Thymus (tissue), 14 donors: Measurements from ENCODE around the gene CTRB2. TPM values are rescaled to one million over a fixed set of nuclear protein-coding genes. Genes with fewer than 3 reads are reported as not detected.
A peak's percentile ranks its signal among the peaks of the same experiment; 100 is the strongest.

ENCODE experiments used
- DNase-seq, 9 donors: peaks; one replicate each; pipeline ENCODE4 v3.0.0-alpha.2; 2013; ENCODE audit warnings: low spot score in 9 of 9, low read depth in 6 of 9, missing footprints in 1 of 9
- H3K27ac ChIP-seq, 2 donors: one replicate each; pipeline ENCODE4 v1.5.1; 2013; ENCODE audit warnings: control low read depth in 1 of 2, low read depth in 1 of 2, low read length in 1 of 2, mild to moderate bottlenecking in 1 of 2, moderate library complexity in 1 of 2
- H3K27me3 ChIP-seq, 2 donors: one replicate each; pipeline ENCODE4 v1.5.1; 2013; ENCODE audit warnings: low read length in 1 of 2; ENCODE audit not compliant: control insufficient read depth in 2 of 2, insufficient read depth in 1 of 2
- H3K36me3 ChIP-seq, 2 donors: one replicate each; pipeline ENCODE4 v1.5.1; 2013; ENCODE audit warnings: low read length in 1 of 2, mild to moderate bottlenecking in 1 of 2, moderate library complexity in 1 of 2; ENCODE audit not compliant: control insufficient read depth in 2 of 2, insufficient read depth in 2 of 2
- H3K4me1 ChIP-seq, 2 donors: one replicate each; pipeline ENCODE4 v1.5.1; 2013; ENCODE audit warnings: low read length in 2 of 2; ENCODE audit not compliant: control insufficient read depth in 2 of 2, insufficient read depth in 2 of 2
- H3K4me3 ChIP-seq, 2 donors: one replicate each; pipeline ENCODE4 v1.5.1; 2013; ENCODE audit warnings: low read length in 2 of 2, control low read depth in 1 of 2, mild to moderate bottlenecking in 1 of 2
- H3K9me3 ChIP-seq, 2 donors: one replicate each; pipeline ENCODE4 v1.5.1; 2013; ENCODE audit warnings: low read length in 1 of 2, mild to moderate bottlenecking in 1 of 2; ENCODE audit not compliant: control insufficient read depth in 2 of 2, insufficient read depth in 1 of 2
- WGBS: extraction: QIAGEN DNeasy Blood & Tissue Kit; methylation state at CpG from one replicate; pipeline ENCODE4 v1.1.7; 2013; 5-methylcytosine and 5-hydroxymethylcytosine counted together
- long read RNA-seq, 10 donors: transcript quantifications; one replicate each; lab custom pipeline, GENCODE V29; 2026
- polyA plus RNA-seq: library from polyadenylated mRNA; stranded (reverse); fragments of 200-250 nt; gene quantifications from one replicate; pipeline ENCODE4 v1.2.3, GENCODE V29; 2013
- total RNA-seq: library from RNA; stranded (reverse); fragments of 120-200 nt; gene quantifications from one replicate; pipeline ENCODE4 v1.2.4, GENCODE V29; 2013
- donor health status: healthy.

Gene CTRB2
- total RNA-seq (not detected), polyA plus RNA-seq (0.59 TPM)
- long read RNA-seq, donor 1: 0 reads
- long read RNA-seq, donor 2: 0 reads
- long read RNA-seq, donor 3: 0 reads
- long read RNA-seq, donor 4: 0 reads
- long read RNA-seq, donor 5: 0 reads
- long read RNA-seq, donor 6: 0 reads
- long read RNA-seq, donor 7, partial matches to known transcripts: 0 of 1 reads
- long read RNA-seq, donor 7, other reads (novel, unspliced or antisense): 0 of 1 reads
- long read RNA-seq, donor 8: 0 reads
- long read RNA-seq, donor 9: 0 reads
- long read RNA-seq, donor 10: 0 reads

DNA sequence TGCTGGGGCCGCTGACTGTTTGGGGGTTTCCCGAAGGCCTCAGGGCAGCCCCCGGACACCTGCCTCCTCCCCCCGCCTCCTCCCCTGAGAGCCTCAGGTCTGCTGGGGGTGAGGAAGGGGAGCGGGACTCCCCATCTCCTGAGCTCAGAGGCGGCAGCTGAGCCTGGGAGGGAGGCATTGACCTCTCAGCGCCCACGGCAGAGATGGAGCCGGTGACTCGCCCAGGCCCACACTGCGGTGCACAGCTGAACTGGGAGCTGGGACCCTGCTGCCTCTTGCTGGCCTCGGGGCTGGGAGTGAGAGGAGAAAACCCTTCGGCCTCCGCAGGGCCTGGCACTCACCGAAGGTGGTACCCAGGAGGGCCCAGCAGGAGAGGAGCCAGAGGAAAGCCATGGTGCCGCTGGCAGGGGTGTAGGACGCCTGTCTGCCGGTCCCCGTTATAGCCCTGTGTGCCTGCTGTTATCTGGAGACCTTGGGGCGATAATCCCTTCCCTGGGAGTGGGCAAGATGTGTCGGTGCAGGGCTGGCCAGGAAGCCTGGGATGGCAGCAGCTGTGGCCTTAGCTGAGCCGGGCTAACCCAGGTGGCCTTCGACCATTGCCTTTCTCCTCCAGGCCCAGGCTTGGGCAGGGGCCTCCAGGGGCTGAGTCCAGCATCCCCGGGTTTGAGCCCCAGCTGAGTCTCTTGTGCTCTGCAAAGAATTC is at the start of gene CTRB2:
TSS of gene CTRB2 (minus strand) at position 413 of the 703 bp plus-strand sequence. CDS start at position 393, 20 bp downstream.
- Histone ChIP-seq H3K36me3 (no peaks in the 10 kb centered on the region), H3K4me3 (no peak within 1 kb of the TSS), H3K27ac (no peak within 1 kb of the TSS), H3K27me3 (no peaks in the 10 kb centered on the region), H3K9me3 (no peaks in the 10 kb centered on the region), H3K4me1 (peaks cover 0 to 4% of the 10 kb centered on the region in 2 donors)
- DNase-seq: no peak
- 94% methylated on average over 24 of the region's 24 CpGs for WGBS

DNA sequence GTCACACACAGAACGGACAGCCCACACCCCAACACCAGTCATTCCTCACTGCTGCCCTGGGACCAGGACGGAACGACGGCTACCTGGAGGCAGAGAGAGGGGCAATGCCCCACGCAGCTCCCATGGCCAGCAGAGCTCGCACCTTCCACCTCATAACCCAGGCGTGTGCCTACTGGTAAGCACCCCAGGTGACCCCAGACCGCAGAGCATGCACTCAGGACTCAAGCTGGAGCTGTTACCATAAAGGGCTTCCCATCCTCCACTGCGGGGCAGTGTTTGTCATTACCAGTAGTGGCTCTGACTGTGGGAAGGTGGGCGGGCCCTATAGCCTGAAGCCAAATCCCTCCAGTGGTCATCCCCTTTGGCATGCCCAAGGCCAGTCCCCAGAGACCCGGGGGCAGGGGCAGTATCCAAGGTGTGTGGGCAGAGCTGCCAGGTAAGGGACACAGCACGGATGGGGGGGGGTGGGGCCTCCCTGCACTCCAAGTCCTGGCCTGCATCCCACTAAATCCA is 49.2 kb upstream of the CTRB2 start:
- no peak overlapping the region for H3K4me3 ChIP-seq
- peaks cover 3 to 13% of the 10 kb centered on the region in 2 donors for H3K4me1 ChIP-seq
- H3K27me3 ChIP-seq: peaks cover 46 to 78% of the 10 kb centered on the region in 2 donors

DNA sequence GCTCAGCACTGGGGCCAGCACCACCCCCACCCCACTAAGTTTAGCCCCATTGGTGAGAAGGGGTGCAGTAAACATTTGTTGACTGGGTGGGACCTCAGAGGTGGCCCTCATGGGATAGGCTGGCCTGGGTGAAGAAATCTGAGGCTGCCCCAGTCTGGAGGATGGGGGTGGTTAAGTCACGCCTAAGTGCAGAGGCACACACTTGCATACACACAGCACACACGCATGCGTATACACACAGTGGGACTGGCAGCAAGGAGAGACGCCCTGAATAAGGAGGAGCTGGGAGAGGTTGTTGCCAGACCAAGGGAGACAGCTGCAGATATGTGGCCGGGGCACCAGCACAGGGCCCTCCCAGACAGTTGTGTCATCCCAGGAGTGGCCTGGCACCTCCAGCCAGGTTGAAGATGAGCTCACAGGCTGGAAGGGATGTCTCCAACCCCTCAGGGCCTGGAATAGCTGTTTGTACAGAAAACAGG is 47.4 kb upstream of the CTRB2 start:
- Histone ChIP-seq H3K9me3 (no peaks in the 10 kb centered on the region), H3K36me3 (no peaks in the 10 kb centered on the region), H3K4me3 (no peak overlapping the region), H3K27me3 (peaks cover 63 to 90% of the 10 kb centered on the region in 2 donors), H3K4me1 (peaks cover 4 to 18% of the 10 kb centered on the region in 2 donors), H3K27ac (no peak overlapping the region)
- WGBS: 87% methylated on average over 5 of the region's 5 CpGs
- no peak for DNase-seq

More for the DNA sequence above, 49.2 kb upstream of the CTRB2 start:
- Histone ChIP-seq H3K36me3 (no peaks in the 10 kb centered on the region), H3K9me3 (no peaks in the 10 kb centered on the region), H3K27ac (no peak overlapping the region)
- WGBS: 87% methylated on average over 12 of the region's 12 CpGs
- no peak for DNase-seq

DNA sequence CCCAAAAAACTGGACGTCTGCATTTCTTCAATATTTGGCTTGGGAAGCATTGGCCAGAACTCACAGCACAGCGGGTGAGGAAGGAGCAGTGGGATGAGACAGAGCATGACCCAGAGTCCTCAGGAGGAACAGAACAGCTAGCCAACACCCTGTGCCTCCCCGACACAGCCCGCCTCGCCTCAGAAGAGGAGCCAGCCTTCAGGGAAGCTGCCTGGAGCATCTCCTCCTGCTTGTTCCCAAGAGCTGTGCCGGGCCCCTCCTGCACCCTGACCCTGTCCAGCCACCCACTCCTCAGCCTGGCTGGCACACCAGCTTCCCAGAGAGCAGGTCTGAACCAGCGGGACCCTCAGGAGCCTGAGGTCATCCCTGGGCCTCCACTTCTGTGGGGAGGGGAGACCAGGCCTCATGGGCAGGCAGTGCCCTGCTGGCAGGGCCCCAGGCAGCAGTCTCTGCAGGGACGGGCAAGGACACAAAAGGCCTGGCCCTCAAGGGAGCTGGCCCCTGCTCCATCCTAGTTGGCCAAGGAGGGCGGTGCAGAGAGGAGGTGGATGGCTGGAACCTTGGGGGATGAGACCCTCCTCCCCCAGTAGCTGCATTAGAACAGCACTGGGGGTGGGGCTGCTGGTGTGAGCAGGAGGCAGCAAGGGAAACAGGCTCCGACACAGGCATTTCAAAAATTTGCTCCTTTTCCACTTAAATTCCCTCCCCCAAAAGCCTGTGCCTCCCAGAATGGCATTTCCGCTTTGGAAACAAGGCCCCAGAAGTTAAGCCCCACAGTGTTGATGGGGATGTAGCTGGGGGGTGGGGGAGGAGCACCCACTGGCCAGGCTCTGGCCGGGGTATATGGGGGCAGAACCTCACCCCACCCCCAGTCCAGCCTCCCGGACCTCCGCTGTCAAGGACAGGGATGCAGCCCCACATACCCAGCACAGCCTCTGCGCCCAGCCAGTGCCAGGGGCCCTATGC is 46.3 kb upstream of the CTRB2 start:
- WGBS: 90% methylated on average over 15 of the region's 15 CpGs
- Histone ChIP-seq H3K4me3 (no peak overlapping the region), H3K27ac (no peak overlapping the region), H3K9me3 (no peaks in the 10 kb centered on the region), H3K36me3 (no peaks in the 10 kb centered on the region), H3K27me3 (peaks cover 75 to 93% of the 10 kb centered on the region in 2 donors), H3K4me1 (peaks cover 4 to 14% of the 10 kb centered on the region in 2 donors)
- DNase-seq: no peak

DNA sequence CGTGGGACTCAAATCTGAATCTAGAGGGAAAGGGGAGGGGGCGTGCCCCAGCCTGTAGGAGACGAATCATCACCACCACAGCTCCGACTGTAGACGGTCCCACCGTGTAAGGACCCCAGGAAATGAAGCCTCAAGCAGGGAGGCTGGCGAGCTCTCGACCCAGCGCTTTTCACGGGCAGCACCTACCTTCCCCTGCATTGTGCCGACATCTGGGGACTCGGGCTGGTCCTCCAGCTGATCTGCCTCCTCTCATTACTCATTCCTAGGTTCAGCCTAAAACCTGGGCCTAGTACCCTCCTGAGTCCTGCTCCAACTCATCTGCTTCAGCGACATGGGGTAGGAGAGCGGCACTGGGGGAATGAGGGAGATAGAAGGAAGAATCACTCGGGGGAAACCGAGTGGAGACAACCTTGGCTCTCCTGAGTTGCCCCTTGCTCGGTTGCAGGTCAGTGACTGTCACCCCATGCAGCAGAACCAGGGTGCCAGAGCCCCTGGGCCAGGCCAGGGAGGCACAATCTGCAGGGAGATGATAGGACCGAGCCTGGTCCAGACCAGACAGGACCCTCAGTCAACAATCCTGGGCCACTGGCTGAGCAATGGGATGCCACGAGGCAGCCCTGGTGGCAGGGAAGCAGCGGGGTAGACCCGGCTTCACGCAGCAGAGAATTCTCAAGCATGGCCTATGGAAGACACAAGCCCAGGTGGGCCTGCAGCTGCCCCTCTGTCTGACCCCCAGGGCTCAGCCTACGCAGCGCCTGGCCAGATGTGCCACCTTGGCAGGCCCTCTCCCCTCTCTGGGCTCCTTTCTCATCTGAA is 45.3 kb upstream of the CTRB2 start:
- Histone ChIP-seq H3K27ac (no peak overlapping the region), H3K36me3 (no peaks in the 10 kb centered on the region), H3K9me3 (no peaks in the 10 kb centered on the region), H3K27me3 (peaks cover 84 to 94% of the 10 kb centered on the region in 2 donors), H3K4me3 (no peak overlapping the region), H3K4me1 (peaks cover 4 to 13% of the 10 kb centered on the region in 2 donors)
- DNase-seq: no peak
- 72% methylated on average over 24 of the region's 24 CpGs for WGBS

DNA sequence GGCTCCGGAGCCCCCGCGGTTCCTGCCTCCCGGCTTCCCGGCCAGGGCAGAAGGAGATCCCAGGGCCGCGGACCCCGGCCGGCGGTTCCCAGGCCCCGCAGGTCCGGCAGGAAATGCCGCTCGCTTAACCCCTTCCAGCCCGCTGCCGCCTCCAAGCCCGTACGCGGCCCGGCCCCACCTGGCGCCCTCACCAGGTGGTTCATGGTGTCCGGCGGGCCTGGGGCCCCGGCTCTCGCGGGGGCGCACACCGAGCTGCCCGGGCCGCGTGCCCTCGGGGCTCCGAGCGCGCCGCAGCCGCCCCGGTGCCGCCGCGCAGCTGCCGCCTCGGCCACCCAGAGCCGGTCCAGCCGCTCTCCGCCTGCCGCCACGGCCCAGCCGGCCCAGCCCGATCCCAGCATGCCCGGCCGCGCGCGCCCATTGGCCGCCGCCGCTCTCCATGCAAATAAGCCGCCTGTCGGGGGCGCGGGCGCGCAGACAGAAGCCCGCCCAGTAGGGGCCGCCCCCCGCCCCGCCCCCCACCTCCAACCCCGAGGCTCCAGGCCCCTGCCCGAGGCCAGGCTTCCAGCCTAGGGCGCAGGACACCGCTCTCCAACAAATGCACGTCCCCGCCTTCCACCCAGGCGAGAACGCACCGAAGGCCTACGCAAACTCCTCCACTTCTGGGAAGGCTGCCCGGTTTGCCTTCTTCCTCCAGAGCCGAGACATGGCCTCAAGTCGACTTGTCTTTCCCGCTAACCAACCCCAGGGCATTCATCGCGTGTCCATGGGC is 44.5 kb upstream of the CTRB2 start, which contains the start of gene BCAR1:
TSS of gene BCAR1 (minus strand) at position 345 of the 769 bp plus-strand sequence. CDS start at position 203, 142 bp downstream.
- no peaks in the 10 kb centered on the region for H3K9me3 ChIP-seq
- peaks cover 4 to 8% of the 10 kb centered on the region in 2 donors for H3K4me1 ChIP-seq
- peak in 3 of 9 donors; percentile 10 to 41 (median 23) for DNase-seq
- WGBS: 5% methylated on average over 84 of the region's 84 CpGs
- peak within 1 kb of the TSS in 1 of 2 donors; percentile 38 for H3K4me3 ChIP-seq
- H3K27ac ChIP-seq: peak within 1 kb of the TSS in 1 of 2 donors; percentile 31
- H3K27me3 ChIP-seq: peaks cover 84 to 94% of the 10 kb centered on the region in 2 donors
- no peaks in the 10 kb centered on the region for H3K36me3 ChIP-seq

DNA sequence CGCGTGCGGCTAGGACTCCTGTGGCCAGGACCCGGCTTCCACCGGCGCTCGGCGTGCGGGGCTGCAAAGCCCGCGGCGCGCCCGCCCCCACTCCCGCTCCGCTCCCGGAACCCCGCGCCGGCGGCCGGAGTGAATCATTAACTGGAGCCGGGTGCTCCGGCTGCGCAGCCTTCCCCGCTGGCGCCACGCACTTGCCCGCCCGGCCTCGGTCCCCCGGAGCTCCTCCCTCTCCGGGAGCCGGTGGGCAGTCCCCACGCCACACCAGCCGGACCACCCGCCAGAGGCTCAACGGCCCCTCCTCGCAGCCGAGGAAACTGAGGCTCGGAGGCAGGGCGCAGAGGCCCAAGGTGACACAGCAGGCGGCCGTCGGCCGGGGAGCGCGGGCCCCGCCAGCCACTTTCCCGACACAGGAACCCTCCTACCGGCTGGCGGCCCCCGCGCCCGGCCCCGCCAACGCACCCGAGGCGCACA is 43.9 kb upstream of the CTRB2 start:
- H3K4me1 ChIP-seq: peaks cover 4 to 8% of the 10 kb centered on the region in 2 donors
- H3K36me3 ChIP-seq: no peaks in the 10 kb centered on the region
- H3K27ac ChIP-seq: peak overlapping the region in 1 of 2 donors; percentile 31
- H3K27me3 ChIP-seq: peaks cover 84 to 94% of the 10 kb centered on the region in 2 donors
- 2% methylated on average over 59 of the region's 59 CpGs for WGBS
- DNase-seq: no peak
- no peaks in the 10 kb centered on the region for H3K9me3 ChIP-seq
- H3K4me3 ChIP-seq: peak overlapping the region in 1 of 2 donors; percentile 38
